Stimulated activated CD8-positive, alpha-beta memory T cell treated with anti-CD3 and anti-CD28 coated beads, Interleukin-2, amount 100 ng/mL, for 48 hours (primary cell): ENCODE results near the gene B3GAT1.

Source experiments
- DNase-seq, 2 donors: peaks; one replicate each; pipeline ENCODE4 v3.0.0-alpha.2; 2020; ENCODE audit warnings: low read depth in 2 of 2

Gene B3GAT1

DNA sequence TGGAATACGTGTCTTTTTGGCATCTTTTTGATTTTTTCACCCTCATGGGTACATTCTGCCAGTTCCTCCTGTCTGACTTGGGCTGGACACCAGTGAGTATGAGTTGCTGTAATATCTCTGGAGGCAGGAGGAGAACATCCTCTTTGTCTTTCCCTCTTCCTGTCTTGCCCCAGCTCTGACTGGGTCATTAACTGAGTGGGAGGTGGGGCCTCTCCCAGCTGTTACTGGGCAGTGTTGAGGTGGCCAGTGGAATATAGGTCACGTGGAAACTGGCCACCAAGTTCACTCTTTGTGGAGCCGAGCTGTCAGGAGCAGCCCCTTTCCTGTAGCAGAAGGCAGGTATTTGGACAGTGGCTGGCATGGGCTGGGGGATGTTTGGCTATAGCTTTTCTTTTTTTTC lies 78.1 kb downstream of the B3GAT1 start:
- DNase-seq, result no peak

- no peak for DNase-seq
These were observed 78.7 kb downstream of the B3GAT1 start for GRCh38 chr11:134333312-134333711.

DNA sequence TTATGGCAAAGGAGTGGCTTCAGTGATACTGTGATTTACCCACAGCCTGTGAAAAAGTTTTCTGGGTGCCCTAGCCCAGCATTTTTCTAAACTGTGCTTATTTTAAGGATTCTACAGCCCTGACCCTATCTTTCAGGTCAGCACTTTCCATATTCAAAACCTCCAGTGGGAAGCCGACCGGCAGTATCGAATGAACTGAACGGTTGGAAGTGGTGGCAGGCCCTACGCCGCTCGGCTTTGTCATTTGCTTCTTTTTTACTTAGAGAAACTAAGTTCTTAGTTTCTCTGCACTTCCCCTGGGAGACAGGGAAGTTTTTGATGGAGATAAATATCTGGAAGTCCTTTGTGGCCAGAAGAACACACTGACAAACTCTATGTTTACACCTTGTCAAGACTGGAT lies 79.3 kb downstream of the B3GAT1 start:
- DNase-seq, result no peak

- DNase-seq, result peak; percentile 5 to 8
These were observed 79.8 kb downstream of the B3GAT1 start for GRCh38 chr11:134332189-134332631.

- DNase-seq, result peak; percentile 68 to 70
These were observed 80.5 kb downstream of the B3GAT1 start, which contains the start of gene GLB1L2 for GRCh38 chr11:134331354-134332188. Gene GLB1L2, plus strand, starts transcription at chr11:134331988. Its CDS starts 74 bp downstream, at chr11:134332062.

DNA sequence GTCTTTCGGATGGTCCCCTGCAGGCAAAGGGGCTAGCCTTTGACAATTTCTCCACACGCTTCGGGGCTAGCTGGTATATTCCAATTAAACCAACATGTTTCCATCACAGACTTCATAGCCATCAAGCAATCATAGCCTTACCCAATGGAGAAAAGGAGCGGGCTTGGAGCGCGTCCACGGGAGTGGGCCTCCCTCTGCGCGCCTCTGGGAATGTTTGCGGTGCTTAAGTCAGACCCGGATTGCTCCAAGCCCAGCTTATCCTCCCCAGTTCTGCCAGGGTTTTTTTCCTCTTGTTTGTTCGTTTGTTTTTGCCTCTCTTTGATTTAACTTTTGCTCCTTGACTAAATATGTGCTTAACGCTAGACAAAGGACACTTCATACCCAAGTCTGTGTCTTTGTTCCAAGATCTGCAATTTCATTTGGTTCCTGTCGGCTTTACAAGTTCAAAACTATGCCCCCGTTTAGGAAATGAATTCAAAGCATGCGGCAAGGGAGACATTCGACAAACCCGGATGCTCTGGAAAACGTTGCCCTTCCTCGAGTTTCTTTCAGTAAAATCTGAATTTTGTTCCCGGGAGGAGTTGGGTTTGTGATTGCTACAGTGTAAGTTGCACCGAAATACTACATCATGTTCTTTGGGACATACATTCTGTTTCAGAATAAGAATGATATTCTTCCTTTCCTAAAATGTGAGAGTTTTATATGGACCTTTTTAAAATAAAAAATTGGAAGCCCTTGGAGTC lies 81.3 kb downstream of the B3GAT1 start:
- DNase-seq, result no peak
